ENCODE measurements around the gene MCM3. TPM values are rescaled to one million over a fixed set of nuclear protein-coding genes. Genes with fewer than 3 reads are reported as not detected.

MCM3 gene
- total RNA-seq, 1 experiment from 2014 or later, result 107 TPM

DNA sequence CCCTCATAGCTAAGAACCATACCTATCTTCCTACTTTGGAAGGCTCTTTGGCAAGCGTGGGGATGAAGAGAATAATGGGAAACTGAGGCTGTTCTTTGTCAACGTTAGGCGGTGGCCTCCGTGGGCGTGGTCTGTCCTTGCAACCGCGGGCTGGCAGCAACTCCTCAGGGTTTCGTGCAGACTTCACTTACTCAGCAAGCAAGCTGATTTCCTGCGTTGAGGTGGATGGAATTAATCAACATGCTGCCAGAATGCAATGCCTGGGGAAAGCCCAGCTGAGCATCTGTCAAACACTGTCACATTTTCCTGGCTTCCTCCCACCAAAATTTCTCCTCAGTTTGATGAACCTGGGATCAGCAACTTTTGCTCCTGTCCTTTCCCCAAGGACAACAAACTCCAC is 31.0 kb downstream of the MCM3 start:
- intact Hi-C loops (cut with micrococcal nuclease; ENCODE audit: unreplicated experiment), result no loop called here
- CTCF ChIA-PET, result interaction anchor here (0.7 kb wide), 1 partner anchor 99 kb away, joined by 5 read pairs; no protein-coding TSS in a partner anchor

DNA sequence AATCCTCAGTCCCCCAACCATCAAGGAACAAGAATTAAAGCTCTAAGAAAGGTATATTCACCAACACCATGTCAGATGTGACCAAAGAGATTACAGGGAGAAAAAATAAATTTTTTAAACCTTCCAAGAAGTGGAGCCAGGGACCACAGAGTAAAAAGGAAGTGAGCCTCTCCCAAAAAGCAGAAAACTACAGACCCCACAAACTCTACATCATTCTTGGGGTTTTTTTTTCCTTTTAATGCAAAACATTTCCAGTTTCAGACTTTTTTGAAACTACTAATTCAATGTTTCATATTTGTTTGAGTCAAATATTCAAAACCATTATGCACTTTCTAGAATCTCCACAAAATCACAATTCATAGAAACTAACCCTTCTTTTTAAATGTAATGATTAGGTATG is 33.4 kb downstream of the MCM3 start:
- BruUV-seq (replicated peaks), result no TSS peak
- no peaks in the 10 kb centered on the region for H3K9me3 ChIP-seq (ENCODE audit: control insufficient read depth, insufficient read depth, low read depth, low read length)
- no peaks in the 10 kb centered on the region for H3K4me1 ChIP-seq (ENCODE audit: control insufficient read depth, insufficient read depth, low read length)
- DNase-seq (ENCODE audit: low read depth, low spot score), result no peak
- in situ Hi-C loops (cut with HindIII; ENCODE audit: low pct_unique_long_range_greater_than_20kb, low sequenced_read_pairs) (no loop called here), intact Hi-C loops (cut with micrococcal nuclease; ENCODE audit: unreplicated experiment) (no loop called here)
- H3K27me3 ChIP-seq (ENCODE audit: control insufficient read depth, insufficient read depth, low read length), result peaks cover 34% of the 10 kb centered on the region
- H3K4me3 ChIP-seq (ENCODE audit: low read depth in 2 of 2, low read length in 2 of 2), result no peak overlapping the region
- no peak for ATAC-seq
- no peak overlapping the region for H3K27ac ChIP-seq (ENCODE audit: low read length)
- ChIA-PET POLR2A (no interaction called here), CTCF (no interaction called here)
- TF ChIP-seq SIN3A (IDR thresholded peaks at IDR 0.05; ENCODE audit: borderline replicate concordance, insufficient read depth, low read depth, low read length) (no peak), TCF7L2 (IDR thresholded peaks at IDR 0.05; ENCODE audit: low read depth, low read length) (no peak), POLR2AphosphoS5 (IDR thresholded peaks at IDR 0.05; ENCODE audit: low read depth, low read length) (no peak)
- TF ChIP-seq, protein P1, sequence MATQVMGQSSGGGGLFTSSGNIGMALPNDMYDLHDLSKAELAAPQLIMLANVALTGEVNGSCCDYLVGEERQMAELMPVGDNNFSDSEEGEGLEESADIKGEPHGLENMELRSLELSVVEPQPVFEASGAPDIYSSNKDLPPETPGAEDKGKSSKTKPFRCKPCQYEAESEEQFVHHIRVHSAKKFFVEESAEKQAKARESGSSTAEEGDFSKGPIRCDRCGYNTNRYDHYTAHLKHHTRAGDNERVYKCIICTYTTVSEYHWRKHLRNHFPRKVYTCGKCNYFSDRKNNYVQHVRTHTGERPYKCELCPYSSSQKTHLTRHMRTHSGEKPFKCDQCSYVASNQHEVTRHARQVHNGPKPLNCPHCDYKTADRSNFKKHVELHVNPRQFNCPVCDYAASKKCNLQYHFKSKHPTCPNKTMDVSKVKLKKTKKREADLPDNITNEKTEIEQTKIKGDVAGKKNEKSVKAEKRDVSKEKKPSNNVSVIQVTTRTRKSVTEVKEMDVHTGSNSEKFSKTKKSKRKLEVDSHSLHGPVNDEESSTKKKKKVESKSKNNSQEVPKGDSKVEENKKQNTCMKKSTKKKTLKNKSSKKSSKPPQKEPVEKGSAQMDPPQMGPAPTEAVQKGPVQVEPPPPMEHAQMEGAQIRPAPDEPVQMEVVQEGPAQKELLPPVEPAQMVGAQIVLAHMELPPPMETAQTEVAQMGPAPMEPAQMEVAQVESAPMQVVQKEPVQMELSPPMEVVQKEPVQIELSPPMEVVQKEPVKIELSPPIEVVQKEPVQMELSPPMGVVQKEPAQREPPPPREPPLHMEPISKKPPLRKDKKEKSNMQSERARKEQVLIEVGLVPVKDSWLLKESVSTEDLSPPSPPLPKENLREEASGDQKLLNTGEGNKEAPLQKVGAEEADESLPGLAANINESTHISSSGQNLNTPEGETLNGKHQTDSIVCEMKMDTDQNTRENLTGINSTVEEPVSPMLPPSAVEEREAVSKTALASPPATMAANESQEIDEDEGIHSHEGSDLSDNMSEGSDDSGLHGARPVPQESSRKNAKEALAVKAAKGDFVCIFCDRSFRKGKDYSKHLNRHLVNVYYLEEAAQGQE (IDR thresholded peaks at IDR 0.05; ENCODE audit: insufficient read depth in 1 of 2, low read depth in 2 of 2, low read length in 1 of 2), result no peak
- TF ChIP-seq, protein P2, sequence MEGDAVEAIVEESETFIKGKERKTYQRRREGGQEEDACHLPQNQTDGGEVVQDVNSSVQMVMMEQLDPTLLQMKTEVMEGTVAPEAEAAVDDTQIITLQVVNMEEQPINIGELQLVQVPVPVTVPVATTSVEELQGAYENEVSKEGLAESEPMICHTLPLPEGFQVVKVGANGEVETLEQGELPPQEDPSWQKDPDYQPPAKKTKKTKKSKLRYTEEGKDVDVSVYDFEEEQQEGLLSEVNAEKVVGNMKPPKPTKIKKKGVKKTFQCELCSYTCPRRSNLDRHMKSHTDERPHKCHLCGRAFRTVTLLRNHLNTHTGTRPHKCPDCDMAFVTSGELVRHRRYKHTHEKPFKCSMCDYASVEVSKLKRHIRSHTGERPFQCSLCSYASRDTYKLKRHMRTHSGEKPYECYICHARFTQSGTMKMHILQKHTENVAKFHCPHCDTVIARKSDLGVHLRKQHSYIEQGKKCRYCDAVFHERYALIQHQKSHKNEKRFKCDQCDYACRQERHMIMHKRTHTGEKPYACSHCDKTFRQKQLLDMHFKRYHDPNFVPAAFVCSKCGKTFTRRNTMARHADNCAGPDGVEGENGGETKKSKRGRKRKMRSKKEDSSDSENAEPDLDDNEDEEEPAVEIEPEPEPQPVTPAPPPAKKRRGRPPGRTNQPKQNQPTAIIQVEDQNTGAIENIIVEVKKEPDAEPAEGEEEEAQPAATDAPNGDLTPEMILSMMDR (IDR thresholded peaks at IDR 0.05), result no peak
- no peaks in the 10 kb centered on the region for H3K36me3 ChIP-seq (ENCODE audit: control insufficient read depth, insufficient read depth, low read length)

More for the DNA sequence above, 31.0 kb downstream of the MCM3 start:
- no peaks in the 10 kb centered on the region for H3K9me3 ChIP-seq (ENCODE audit: control insufficient read depth, insufficient read depth, low read depth, low read length)
- in situ Hi-C loops (cut with HindIII; ENCODE audit: low pct_unique_long_range_greater_than_20kb, low sequenced_read_pairs), result no loop called here
- TF ChIP-seq, protein P1 (IDR thresholded peaks at IDR 0.05; ENCODE audit: insufficient read depth in 1 of 2, low read depth in 2 of 2, low read length in 1 of 2), result no peak
- TF ChIP-seq SIN3A (IDR thresholded peaks at IDR 0.05; ENCODE audit: borderline replicate concordance, insufficient read depth, low read depth, low read length) (no peak), TCF7L2 (IDR thresholded peaks at IDR 0.05; ENCODE audit: low read depth, low read length) (no peak), POLR2AphosphoS5 (IDR thresholded peaks at IDR 0.05; ENCODE audit: low read depth, low read length) (no peak)
- TF ChIP-seq, protein P2 (IDR thresholded peaks at IDR 0.05), result no peak
- BruUV-seq (replicated peaks), result no TSS peak
- DNase-seq (ENCODE audit: low read depth, low spot score) (no peak), ATAC-seq (no peak)
- H3K4me1 ChIP-seq (ENCODE audit: control insufficient read depth, insufficient read depth, low read length), result no peaks in the 10 kb centered on the region
- H3K4me3 ChIP-seq (ENCODE audit: low read depth in 2 of 2, low read length in 2 of 2), result no peak overlapping the region
- POLR2A ChIA-PET, result interaction anchor here (0.7 kb wide), 1 partner anchor 10 kb away, joined by 5 read pairs; no protein-coding TSS in a partner anchor
- no peaks in the 10 kb centered on the region for H3K36me3 ChIP-seq (ENCODE audit: control insufficient read depth, insufficient read depth, low read length)
- no peak overlapping the region for H3K27ac ChIP-seq (ENCODE audit: low read length)
- peaks cover 27% of the 10 kb centered on the region for H3K27me3 ChIP-seq (ENCODE audit: control insufficient read depth, insufficient read depth, low read length)

Data from Panc1 (cell line).